ENCODE data around the gene LPP. TPM values are rescaled to one million over a fixed set of nuclear protein-coding genes. Genes with fewer than 3 reads are reported as not detected.
A peak's percentile ranks its signal among the peaks of the same experiment; 100 is the strongest.

The LPP gene
- total and polyA plus RNA-seq, 2 of the 13 experiments (the other 11 are each of a cell fraction or from before 2014, with no cell fraction given): 19.2 to 29.9 TPM

DNA sequence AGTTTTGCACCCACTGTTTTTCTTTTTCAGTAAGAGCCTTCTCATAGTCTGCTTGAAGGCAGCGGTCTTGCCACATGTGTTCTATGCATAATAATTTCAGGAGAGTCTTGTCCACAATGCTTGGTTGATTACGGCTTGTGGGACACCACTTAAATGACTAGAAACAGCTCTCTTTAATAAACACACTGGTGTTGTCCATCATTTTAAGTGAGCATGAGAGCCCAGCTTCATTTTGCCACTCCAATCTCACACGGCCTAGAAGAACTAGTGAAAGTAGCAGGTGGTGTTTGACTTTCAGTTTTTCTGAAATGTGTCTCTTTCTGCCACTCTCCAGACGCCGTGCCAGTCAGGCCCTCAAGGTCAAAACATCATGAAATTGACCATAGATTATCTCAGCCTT lies 292.1 kb downstream of the LPP start:
- DNase-seq (ENCODE audit: low spot score): no peak
- Histone ChIP-seq H3K4me2 (ENCODE audit: low read depth, low read length) (no peak overlapping the region), H4K20me1 (ENCODE audit: insufficient read depth, low read length) (no peaks in the 10 kb centered on the region), H3K4me3 (replicated peaks in 1 of 3; ENCODE audit: insufficient read depth in 1 of 3, low read depth in 2 of 3, low read length in 3 of 3) (no peak overlapping the region), H3K36me3 (replicated peaks in 1 of 2; ENCODE audit: control insufficient read depth in 1 of 2, insufficient read depth in 2 of 2, low read length in 2 of 2) (peaks cover 0 to 2% of the 10 kb centered on the region in 2 experiments; a peak in 1 of 5 replicates), H3K27me3 (ENCODE audit: control insufficient read depth in 1 of 2, insufficient read depth in 2 of 2, low read length in 2 of 2) (no peaks in the 10 kb centered on the region), H3K27ac (ENCODE audit: extremely low read length, insufficient read depth, low read length) (no peak overlapping the region), H3K4me1 (ENCODE audit: insufficient read depth, low read length) (no peaks in the 10 kb centered on the region; the same call in 1 of the 2 replicates), H3K9ac (ENCODE audit: insufficient read depth, low read depth, low read length) (no peak overlapping the region), H3K9me3 (ENCODE audit: low read length) (no peaks in the 10 kb centered on the region), H2AFZ (ENCODE audit: low read length) (no peak overlapping the region), H3K79me2 (ENCODE audit: insufficient read depth, low read length) (no peaks in the 10 kb centered on the region)
- in situ Hi-C loops (cut with HindIII; ENCODE audit: extremely low pct_ligation_motif_present, low pct_unique_long_range_greater_than_20kb) (no loop called here), intact Hi-C loops (cut with micrococcal nuclease; ENCODE audit: unreplicated experiment) (no loop called here)
- WGBS (ENCODE audit: low lambda C conversion rate): 96% methylated on average over 5 of the region's 5 CpGs
- FAIRE-seq: no peak
- ChIA-PET CTCF (ENCODE audit: low intra/inter-chr PET ratio, low total read pairs) (no interaction called here), POLR2A (no interaction called here)
- TF ChIP-seq MYC (CRISPR knock-in tag; IDR thresholded peaks at IDR 0.05; ENCODE audit: borderline replicate concordance) (no peak), ELF3 (CRISPR knock-in tag; IDR thresholded peaks at IDR 0.05) (no peak), ZNF253 (CRISPR knock-in tag; IDR thresholded peaks at IDR 0.05; ENCODE audit: borderline replicate concordance) (no peak), ZNF570 (CRISPR knock-in tag; IDR thresholded peaks at IDR 0.05; ENCODE audit: borderline replicate concordance) (no peak), RBM22 (optimal IDR thresholded peaks at IDR 0.05; ENCODE audit: low read length) (peak; percentile 28)
- no TSS peak for BruUV-seq (replicated peaks)
- ATAC-seq: no peak

DNA sequence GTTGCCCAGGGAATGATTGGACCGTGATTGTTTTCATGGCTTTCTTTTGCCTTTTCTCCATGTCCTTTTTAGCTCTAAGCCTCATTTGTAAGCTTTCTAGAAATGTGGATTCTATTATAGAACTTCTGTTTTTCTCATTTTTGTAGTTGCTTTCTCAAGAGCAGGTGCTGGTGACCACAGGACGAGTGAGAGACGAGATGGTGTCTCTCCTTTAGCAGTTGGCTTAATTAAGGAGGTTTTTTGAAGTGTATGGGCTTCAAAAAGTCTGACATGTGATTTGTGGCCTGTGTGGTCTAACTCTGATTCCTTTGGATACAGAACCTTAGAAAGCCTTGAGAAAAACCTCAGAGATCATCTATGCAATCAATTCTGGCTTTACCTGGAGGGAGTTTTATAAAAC lies 292.8 kb downstream of the LPP start:
- POLR2A ChIA-PET: no interaction called here
- CTCF ChIA-PET (ENCODE audit: low intra/inter-chr PET ratio, low total read pairs): no interaction called here
- Histone ChIP-seq H3K27ac (ENCODE audit: extremely low read length, insufficient read depth, low read length) (no peak overlapping the region), H3K4me1 (ENCODE audit: insufficient read depth, low read length) (no peaks in the 10 kb centered on the region), H3K27me3 (ENCODE audit: control insufficient read depth in 1 of 2, insufficient read depth in 2 of 2, low read length in 2 of 2) (no peaks in the 10 kb centered on the region), H2AFZ (ENCODE audit: low read length) (no peak overlapping the region), H3K9ac (ENCODE audit: insufficient read depth, low read depth, low read length) (no peak overlapping the region), H3K4me3 (replicated peaks in 1 of 3; ENCODE audit: insufficient read depth in 1 of 3, low read depth in 2 of 3, low read length in 3 of 3) (no peak overlapping the region), H4K20me1 (ENCODE audit: insufficient read depth, low read length) (no peaks in the 10 kb centered on the region), H3K4me2 (ENCODE audit: low read depth, low read length) (no peak overlapping the region), H3K79me2 (ENCODE audit: insufficient read depth, low read length) (no peaks in the 10 kb centered on the region), H3K36me3 (replicated peaks in 1 of 2; ENCODE audit: control insufficient read depth in 1 of 2, insufficient read depth in 2 of 2, low read length in 2 of 2) (peaks cover 0 to 2% of the 10 kb centered on the region in 2 experiments; a peak in 1 of 5 replicates), H3K9me3 (ENCODE audit: low read length) (no peaks in the 10 kb centered on the region)
- no peak for ATAC-seq
- no TSS peak for BruUV-seq (replicated peaks)
- intact Hi-C loops (cut with micrococcal nuclease; ENCODE audit: unreplicated experiment) (no loop called here), in situ Hi-C loops (cut with HindIII; ENCODE audit: extremely low pct_ligation_motif_present, low pct_unique_long_range_greater_than_20kb) (no loop called here)
- no peak for FAIRE-seq
- no peak for DNase-seq (ENCODE audit: low spot score)
- 96% methylated on average over 3 of the region's 3 CpGs for WGBS (ENCODE audit: low lambda C conversion rate)
- no peak for TF ChIP-seq EP300 (IDR thresholded peaks at IDR 0.05; ENCODE audit: low read depth in 2 of 2, low read length in 2 of 2)
- no peak for TF ChIP-seq EP300 (CRISPR knock-in tag; IDR thresholded peaks at IDR 0.05; ENCODE audit: borderline replicate concordance)
- TF ChIP-seq ELK4 (CRISPR knock-in tag; IDR thresholded peaks at IDR 0.05; ENCODE audit: borderline replicate concordance): no peak
- no peak for TF ChIP-seq NR2F2 (IDR thresholded peaks at IDR 0.05; ENCODE audit: borderline replicate concordance, low read depth)
- TF ChIP-seq USF2 (IDR thresholded peaks at IDR 0.05; ENCODE audit: low read depth, low read length): no peak
- TF ChIP-seq USF2 (CRISPR knock-in tag; IDR thresholded peaks at IDR 0.05; ENCODE audit: borderline replicate concordance): no peak
- TF ChIP-seq ZNF678 (CRISPR knock-in tag; IDR thresholded peaks at IDR 0.05): no peak
- TF ChIP-seq MYPOP (CRISPR knock-in tag; IDR thresholded peaks at IDR 0.05): no peak
- no peak for TF ChIP-seq PPARG (CRISPR knock-in tag; conservative IDR thresholded peaks at IDR 0.05)
